Activated CD8-positive, alpha-beta T cell treated with anti-CD3 and anti-CD28 coated beads for 36 hours (primary cell): Measurements from ENCODE around the gene VPS37C. TPM values are rescaled to one million over a fixed set of nuclear protein-coding genes. Genes with fewer than 3 reads are reported as not detected.

Experiments used
- ATAC-seq: fragments of 200-7000 bp; cut with Tn5 transposase; one replicate; pipeline ENCODE4 v1.10.0; 2021; ENCODE audit warnings: mild to moderate bottlenecking, moderate library complexity
- CTCF ChIA-PET: fragments of 350-600 bp; sonication (Branson Sonifier 250); formaldehyde crosslinking; loops from one replicate; lab custom pipeline; 2021; ENCODE audit warnings: antibody characterized with exemption; lab: Charles Lee
- POLR2A ChIA-PET: fragments of 350-600 bp; sonication (Branson Sonifier 250); formaldehyde crosslinking; loops from one replicate; lab custom pipeline; 2021; ENCODE audit warnings: antibody characterized with exemption; lab: Charles Lee
- DNase-seq: peaks from one replicate; pipeline ENCODE4 v3.0.0-alpha.2; 2020
- H3K27ac Mint-ChIP-seq: one replicate; pipeline ENCODE4 v1.8.0; 2021; ENCODE audit warnings: mild to moderate bottlenecking, mixed read lengths
- H3K27me3 Mint-ChIP-seq: one replicate; pipeline ENCODE4 v1.8.0; 2021; ENCODE audit warnings: mixed read lengths
- H3K36me3 Mint-ChIP-seq: one replicate; pipeline ENCODE4 v1.8.0; 2021; ENCODE audit warnings: low read depth, mixed read lengths
- H3K4me1 Mint-ChIP-seq: one replicate; pipeline ENCODE4 v1.8.0; 2021; ENCODE audit warnings: low read depth, mixed read lengths
- H3K4me3 Mint-ChIP-seq: one replicate; pipeline ENCODE4 v1.8.0; 2021; ENCODE audit warnings: mild to moderate bottlenecking, moderate library complexity, mixed read lengths
- H3K9me3 Mint-ChIP-seq: one replicate; pipeline ENCODE4 v1.8.0; 2021; ENCODE audit warnings: mixed read lengths
- intact Hi-C: fragments of 100-400 bp; cut with micrococcal nuclease; formaldehyde crosslinking; loops from one replicate; pipeline ENCODE4 v1.10.0; 2022
- total RNA-seq, 2 experiments: library from RNA; stranded (reverse); gene quantifications; one replicate each; pipeline ENCODE4 v1.2.3, GENCODE V29; 2021
- TF ChIP-seq, protein P1 (sequence below): fragments of 200-600 bp; IDR thresholded peaks from one replicate; pipeline ENCODE4 v1.8.0; 2022; ENCODE audit warnings: antibody characterized with exemption, mild to moderate bottlenecking

The VPS37C gene
- total RNA-seq, 2 experiments from 2014 or later = 6.6 to 7.2 TPM

DNA sequence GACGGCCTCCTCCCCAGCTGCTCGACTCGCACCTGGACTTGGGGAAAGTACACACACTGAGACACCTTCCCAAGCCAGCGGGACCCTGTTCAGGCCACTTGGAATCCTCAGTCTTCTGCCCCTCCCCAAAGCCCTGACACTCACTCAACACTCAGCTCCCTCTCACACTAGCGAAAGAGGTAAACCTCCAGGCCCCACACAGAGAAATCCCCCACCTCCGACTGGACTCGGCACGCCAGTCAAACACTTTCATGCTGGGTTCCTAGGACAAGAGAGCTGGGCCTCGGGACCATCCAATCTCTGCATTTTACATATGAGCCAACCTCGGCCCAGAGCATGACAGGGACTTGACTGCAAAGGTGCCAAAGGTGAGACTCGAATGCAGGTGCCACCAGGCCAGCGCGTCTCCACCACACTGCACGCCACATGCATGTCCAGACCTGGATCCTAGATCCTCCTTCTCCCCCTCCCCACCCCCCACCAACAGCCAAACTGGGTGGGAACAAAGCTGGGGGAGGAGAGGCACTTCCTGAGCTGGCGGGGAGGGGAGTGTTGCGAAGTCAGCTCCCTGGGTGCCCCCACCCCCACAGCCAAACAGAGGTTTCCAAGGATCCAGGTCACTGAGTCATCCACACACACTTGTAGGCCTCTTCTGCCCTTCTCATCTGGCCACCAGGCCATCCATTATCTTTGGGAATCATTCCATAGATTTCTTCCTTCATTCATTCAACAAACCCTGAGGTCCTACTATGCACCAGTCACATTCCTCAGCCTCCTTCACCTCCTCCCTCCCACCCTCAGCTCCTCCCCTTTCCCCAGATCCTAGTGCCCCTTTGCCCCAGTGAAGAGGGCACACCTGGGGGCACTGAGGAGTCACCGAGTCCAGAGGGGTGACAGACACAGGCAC, 69.6 kb downstream of the VPS37C start:
- ChIA-PET CTCF (interaction anchor here (1.0 to 3.2 kb wide), 7 partner anchors 8 to 294 kb away, joined by 3 to 16 read pairs (median 3); no protein-coding TSS in a partner anchor), POLR2A (interaction anchor here (0.8 to 7.4 kb wide), 18 partner anchors 8 to 179 kb away, joined by 3 to 44 read pairs (median 6); partner anchors contain the start of gene CD5)
- ATAC-seq = peak; percentile 68
- H3K27ac Mint-ChIP-seq = peak overlapping the region; percentile 99
- no peaks in the 10 kb centered on the region for H3K27me3 Mint-ChIP-seq
- TF ChIP-seq, protein P1, sequence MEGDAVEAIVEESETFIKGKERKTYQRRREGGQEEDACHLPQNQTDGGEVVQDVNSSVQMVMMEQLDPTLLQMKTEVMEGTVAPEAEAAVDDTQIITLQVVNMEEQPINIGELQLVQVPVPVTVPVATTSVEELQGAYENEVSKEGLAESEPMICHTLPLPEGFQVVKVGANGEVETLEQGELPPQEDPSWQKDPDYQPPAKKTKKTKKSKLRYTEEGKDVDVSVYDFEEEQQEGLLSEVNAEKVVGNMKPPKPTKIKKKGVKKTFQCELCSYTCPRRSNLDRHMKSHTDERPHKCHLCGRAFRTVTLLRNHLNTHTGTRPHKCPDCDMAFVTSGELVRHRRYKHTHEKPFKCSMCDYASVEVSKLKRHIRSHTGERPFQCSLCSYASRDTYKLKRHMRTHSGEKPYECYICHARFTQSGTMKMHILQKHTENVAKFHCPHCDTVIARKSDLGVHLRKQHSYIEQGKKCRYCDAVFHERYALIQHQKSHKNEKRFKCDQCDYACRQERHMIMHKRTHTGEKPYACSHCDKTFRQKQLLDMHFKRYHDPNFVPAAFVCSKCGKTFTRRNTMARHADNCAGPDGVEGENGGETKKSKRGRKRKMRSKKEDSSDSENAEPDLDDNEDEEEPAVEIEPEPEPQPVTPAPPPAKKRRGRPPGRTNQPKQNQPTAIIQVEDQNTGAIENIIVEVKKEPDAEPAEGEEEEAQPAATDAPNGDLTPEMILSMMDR = no peak
- H3K4me1 Mint-ChIP-seq = peaks cover 67% of the 10 kb centered on the region
- peak; percentile 79 for DNase-seq
- H3K36me3 Mint-ChIP-seq = peaks cover 47% of the 10 kb centered on the region
- intact Hi-C loops = no loop called here
- peak overlapping the region; percentile 91 for H3K4me3 Mint-ChIP-seq
- peaks cover 8% of the 10 kb centered on the region for H3K9me3 Mint-ChIP-seq

- peaks cover 49% of the 10 kb centered on the region for H3K36me3 Mint-ChIP-seq
- ATAC-seq = peak; percentile 2
- H3K4me1 Mint-ChIP-seq = peaks cover 69% of the 10 kb centered on the region
- H3K4me3 Mint-ChIP-seq = peak overlapping the region; percentile 91
- no peak for DNase-seq
- intact Hi-C loops = no loop called here
- peak overlapping the region; percentile 99 for H3K27ac Mint-ChIP-seq
- POLR2A ChIA-PET = interaction anchor here (0.8 to 7.4 kb wide), 9 partner anchors 11 to 104 kb away, joined by 3 to 44 read pairs (median 16); no protein-coding TSS in a partner anchor
- H3K27me3 Mint-ChIP-seq = no peaks in the 10 kb centered on the region
- peaks cover 8% of the 10 kb centered on the region for H3K9me3 Mint-ChIP-seq
- CTCF ChIA-PET = interaction anchor here (1.3 to 3.2 kb wide), 3 partner anchors 10 to 295 kb away, joined by 3 to 16 read pairs (median 10); no protein-coding TSS in a partner anchor
- TF ChIP-seq, protein P1 = no peak
These were observed 70.2 kb downstream of the VPS37C start for GRCh38 chr11:61090982-61091372.

GRCh38 chr11:61090521-61090920, 70.7 kb downstream of the VPS37C start:
- H3K36me3 Mint-ChIP-seq = peaks cover 49% of the 10 kb centered on the region
- no peak for ATAC-seq
- DNase-seq = no peak
- intact Hi-C loops = no loop called here
- H3K4me1 Mint-ChIP-seq = peaks cover 69% of the 10 kb centered on the region
- peak overlapping the region; percentile 91 for H3K4me3 Mint-ChIP-seq
- POLR2A ChIA-PET = interaction anchor here (1.4 to 7.4 kb wide), 7 partner anchors 11 to 64 kb away, joined by 3 to 44 read pairs (median 16); no protein-coding TSS in a partner anchor
- CTCF ChIA-PET = interaction anchor here (1.0 to 2.8 kb wide), 3 partner anchors 10 to 295 kb away, joined by 3 to 10 read pairs (median 3); no protein-coding TSS in a partner anchor
- H3K9me3 Mint-ChIP-seq = peaks cover 8% of the 10 kb centered on the region
- TF ChIP-seq, protein P1 = no peak
- H3K27ac Mint-ChIP-seq = peak overlapping the region; percentile 99
- no peaks in the 10 kb centered on the region for H3K27me3 Mint-ChIP-seq

- CTCF ChIA-PET = interaction anchor here (1.0 to 2.8 kb wide), 2 partner anchors 9 to 48 kb away, joined by 3 to 10 read pairs; no protein-coding TSS in a partner anchor
- POLR2A ChIA-PET = interaction anchor here (0.6 to 7.4 kb wide), 8 partner anchors 10 to 1208 kb away, joined by 3 to 44 read pairs (median 6); no protein-coding TSS in a partner anchor
- DNase-seq = no peak
- Mint-ChIP-seq H3K36me3 (peaks cover 49% of the 10 kb centered on the region), H3K9me3 (peaks cover 7% of the 10 kb centered on the region), H3K27ac (peak overlapping the region; percentile 99), H3K4me1 (peaks cover 65% of the 10 kb centered on the region), H3K27me3 (no peaks in the 10 kb centered on the region), H3K4me3 (peak overlapping the region; percentile 91)
- no peak for ATAC-seq
- TF ChIP-seq, protein P1 = no peak
- intact Hi-C loops = no loop called here
These were observed 71.3 kb downstream of the VPS37C start for GRCh38 chr11:61089806-61090491.
